GM18498 (cell line): ENCODE results near the gene GLT8D1.
"Not testable (repeated sequence)": the region's sequence is repeated elsewhere in the genome, so short reads cannot be mapped to it uniquely, and the experiment has no call there.

Experiments used
- ATAC-seq: cut with Tn5 transposase; IDR thresholded peaks from one replicate; pipeline ENCODE4 v1.9.1; 2021; ENCODE audit warnings: mild to moderate bottlenecking, moderate library complexity; ENCODE audit not compliant: unreplicated experiment

Gene GLT8D1

GRCh38 chr3:52705688-52706686 lies at the start of gene GLT8D1, which contains the start of gene SPCS1:
Gene GLT8D1 (minus strand): TSS chr3:52705791. CDS start chr3:52700460, 5,331 bp downstream.
Gene SPCS1 (plus strand): TSS chr3:52706106. CDS start chr3:52706247, 141 bp downstream.
- peak; percentile 82 for ATAC-seq

GRCh38 chr3:52754373-52754772 lies 48.8 kb upstream of the GLT8D1 start:
- no peak for ATAC-seq

- ATAC-seq, result no peak
These were observed 46.6 kb upstream of the GLT8D1 start for GRCh38 chr3:52752045-52752660.

GRCh38 chr3:52743721-52744120 lies 38.1 kb upstream of the GLT8D1 start:
- no peak for ATAC-seq

- ATAC-seq, result no peak
These were observed 37.6 kb upstream of the GLT8D1 start for GRCh38 chr3:52743152-52743551.

GRCh38 chr3:52742418-52743041 lies 36.9 kb upstream of the GLT8D1 start:
- no peak for ATAC-seq

- ATAC-seq, result no peak
These were observed 34.1 kb upstream of the GLT8D1 start for GRCh38 chr3:52739730-52740129.

GRCh38 chr3:52733256-52733891 lies 27.8 kb upstream of the GLT8D1 start:
- ATAC-seq, result no peak

GRCh38 chr3:52731590-52731989 lies 26.0 kb upstream of the GLT8D1 start:
- no peak for ATAC-seq

- no peak for ATAC-seq
These were observed 25.1 kb upstream of the GLT8D1 start for GRCh38 chr3:52730681-52731080.

GRCh38 chr3:52728753-52729152 lies 23.2 kb upstream of the GLT8D1 start:
- ATAC-seq, result not testable (repeated sequence)

- no peak for ATAC-seq
These were observed 18.9 kb upstream of the GLT8D1 start for GRCh38 chr3:52724511-52724910.

GRCh38 chr3:52723935-52724334 lies 18.3 kb upstream of the GLT8D1 start:
- no peak for ATAC-seq

GRCh38 chr3:52722491-52722890 lies 16.9 kb upstream of the GLT8D1 start:
- no peak for ATAC-seq

GRCh38 chr3:52721730-52722008 lies 16.1 kb upstream of the GLT8D1 start:
- no peak for ATAC-seq

- no peak for ATAC-seq
These were observed 15.6 kb upstream of the GLT8D1 start for GRCh38 chr3:52721002-52721729.

- ATAC-seq, result no peak
These were observed 14.0 kb upstream of the GLT8D1 start for GRCh38 chr3:52719618-52720017.

- ATAC-seq, result no peak
These were observed 10.2 kb upstream of the GLT8D1 start for GRCh38 chr3:52715714-52716305.

GRCh38 chr3:52714335-52715302 lies 9.0 kb upstream of the GLT8D1 start:
- no peak for ATAC-seq
